Airway epithelial cell (primary cell): ENCODE measurements around the gene STON2. TPM values are rescaled to one million over a fixed set of nuclear protein-coding genes. Genes with fewer than 3 reads are reported as not detected.

ENCODE experiments used
- total RNA-seq: library from RNA; depleted of rRNA; stranded (reverse); fragments of >200 nt; gene quantifications from 2 replicates; pipeline ENCODE4 v1.2.3, GENCODE V29; 2015

STON2 gene
- 99.8 and 107 TPM in 2 replicates for total RNA-seq

GRCh38 chr14:81400202-81400678 is at the start of gene STON2:
Gene STON2, minus strand, starts transcription at chr14:81400324. Its CDS starts 1,942 bp downstream, at chr14:81398382.

GRCh38 chr14:81220830-81221578 is 179.1 kb downstream of the STON2 start, which contains the start of gene GTF2A1:
Gene GTF2A1, minus strand, starts transcription at chr14:81220959. Its CDS starts 441 bp downstream, at chr14:81220518.

Other genes starting within 250 kb of the STON2 start
- gene GTF2A1, start 179.4 kb downstream of the STON2 start, total RNA-seq, result 7.6 and 12.0 TPM in 2 replicates
- gene SEL1L, start 133.5 kb upstream of the STON2 start, total RNA-seq, result 16.5 and 20.0 TPM in 2 replicates